ENCODE measurements around the gene BICD1.
"Not testable (repeated sequence)": the region's sequence is repeated elsewhere in the genome, so short reads cannot be mapped to it uniquely, and the experiment has no call there.

The BICD1 gene

DNA sequence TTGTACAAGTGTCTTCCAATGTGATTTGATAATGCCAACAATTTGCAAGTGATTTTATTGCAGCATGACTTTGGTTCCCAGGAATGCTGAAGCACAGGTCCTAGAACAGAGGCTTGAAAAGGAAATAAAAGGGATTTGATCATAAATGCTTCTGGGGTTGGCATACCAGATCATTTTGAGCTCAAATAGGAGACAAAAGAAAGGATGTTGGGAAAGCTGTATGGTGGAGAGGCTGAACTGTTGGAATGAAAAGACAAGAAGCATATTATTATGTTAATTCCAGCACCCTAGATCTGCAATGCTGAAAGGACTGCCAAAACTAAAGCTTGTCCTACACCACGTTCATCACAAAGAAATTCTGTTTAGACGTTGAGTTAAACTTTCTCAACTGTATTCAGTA is 143.1 kb downstream of the BICD1 start:
- DNase-seq = no peak

- DNase-seq = no peak
Measured at GRCh38 chr12:32252199-32253073, 145.8 kb downstream of the BICD1 start.

- no peak for DNase-seq
Measured at GRCh38 chr12:32253154-32253790, 146.6 kb downstream of the BICD1 start.

DNA sequence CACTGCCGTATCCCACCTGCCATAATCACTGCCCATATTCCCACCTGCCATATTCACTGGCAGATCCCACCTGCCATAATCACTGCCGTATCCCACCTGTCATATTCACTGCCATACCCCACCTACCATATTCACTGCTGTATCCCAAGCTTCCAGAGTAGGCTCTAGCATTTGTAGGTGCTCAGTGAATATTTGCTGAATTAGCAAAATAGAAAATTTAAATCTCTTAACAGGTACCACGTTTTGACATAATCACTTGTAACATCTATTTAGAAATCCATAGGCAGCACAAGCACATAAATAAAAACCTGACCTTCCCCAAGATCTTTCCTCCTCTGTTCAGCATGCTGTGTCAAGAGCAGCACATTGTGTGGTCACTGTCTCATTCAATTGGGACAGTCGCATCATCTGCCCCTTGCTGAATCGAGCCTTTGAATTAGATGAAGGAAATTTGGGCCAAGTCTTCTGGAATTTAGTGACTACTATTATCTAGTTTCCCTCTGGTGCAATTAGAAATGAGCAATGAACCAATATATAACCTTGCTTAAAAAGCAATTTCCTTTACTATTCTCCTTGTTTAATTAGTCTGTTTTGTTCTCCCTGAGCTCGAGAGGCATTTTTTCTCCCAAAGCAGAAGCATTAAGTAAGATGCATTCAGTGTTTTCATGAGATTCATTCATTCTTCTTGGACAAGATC is 147.8 kb downstream of the BICD1 start:
- no peak for DNase-seq

DNA sequence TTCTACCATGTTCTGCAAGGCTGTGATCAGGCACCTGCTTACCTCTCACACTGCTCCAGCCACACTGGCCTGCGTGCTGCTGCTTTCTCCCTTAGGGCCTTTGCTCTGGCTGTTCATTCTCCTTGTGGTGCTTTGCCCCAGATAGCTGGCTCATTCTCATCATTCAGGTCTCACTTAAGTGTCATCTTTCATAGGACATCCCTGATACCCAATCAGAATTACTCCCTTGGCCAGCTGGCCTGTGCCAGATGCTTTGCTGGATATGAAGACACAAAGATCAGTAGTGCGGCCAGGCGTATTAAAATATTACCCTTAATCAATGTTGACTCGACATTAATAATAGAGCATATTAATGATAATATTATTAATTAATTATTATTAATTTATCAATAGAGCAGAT is 148.9 kb downstream of the BICD1 start:
- DNase-seq = no peak

DNA sequence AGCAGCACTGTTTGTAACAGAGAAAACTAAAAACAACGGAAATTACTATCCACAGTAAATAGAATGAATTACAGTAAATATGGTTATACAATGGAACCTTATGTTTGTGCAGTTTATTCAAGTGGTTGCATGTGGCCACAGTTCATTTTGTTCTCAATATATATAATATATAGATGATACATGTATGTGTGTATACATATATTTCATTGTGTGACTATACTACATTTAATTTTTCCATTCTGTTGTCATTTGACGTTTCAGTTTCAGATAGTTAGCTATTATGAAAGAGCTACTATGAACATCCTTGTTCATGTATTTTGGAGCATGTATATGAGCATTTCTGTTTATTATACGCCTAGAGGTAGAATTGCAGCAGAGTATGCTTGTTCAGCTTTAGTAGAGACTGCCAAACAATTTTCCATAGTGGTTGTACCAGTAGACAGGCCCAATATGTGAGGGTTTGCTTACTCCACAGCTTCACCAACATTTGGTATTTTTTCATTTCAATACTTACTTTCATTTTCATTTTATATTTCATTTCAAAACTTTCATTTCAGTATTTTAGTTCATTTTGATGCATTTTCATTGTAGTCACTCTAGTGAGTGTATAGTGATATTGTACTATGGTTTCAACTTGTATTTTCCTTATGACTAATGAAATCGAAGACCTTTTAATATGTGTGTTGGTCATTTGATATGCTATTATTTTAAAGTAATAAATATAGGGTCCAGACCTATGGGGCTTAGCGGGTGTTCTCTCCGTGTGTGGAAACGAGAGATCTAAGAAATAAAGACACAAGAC is 151.2 kb downstream of the BICD1 start:
- no peak for DNase-seq

DNA sequence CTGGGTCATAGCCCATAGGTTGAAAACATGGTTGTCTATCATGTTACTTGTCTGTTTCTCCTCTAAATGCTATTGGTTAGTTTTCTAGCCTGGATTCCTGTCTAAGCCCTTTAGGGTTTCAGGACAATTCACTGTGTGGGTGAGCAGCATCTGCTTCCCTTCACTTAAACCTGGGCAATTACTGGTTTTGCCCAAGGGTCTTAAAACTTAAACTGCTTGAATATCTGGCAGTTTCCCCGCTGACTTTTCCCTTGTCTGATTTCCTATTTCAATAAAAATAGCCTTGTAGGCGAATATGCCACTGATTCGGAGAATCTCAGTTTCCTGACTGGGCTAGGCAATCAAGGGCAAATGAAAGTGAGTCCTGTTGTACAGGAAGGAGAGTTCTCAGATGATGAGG is 154.0 kb downstream of the BICD1 start:
- DNase-seq = no peak

DNA sequence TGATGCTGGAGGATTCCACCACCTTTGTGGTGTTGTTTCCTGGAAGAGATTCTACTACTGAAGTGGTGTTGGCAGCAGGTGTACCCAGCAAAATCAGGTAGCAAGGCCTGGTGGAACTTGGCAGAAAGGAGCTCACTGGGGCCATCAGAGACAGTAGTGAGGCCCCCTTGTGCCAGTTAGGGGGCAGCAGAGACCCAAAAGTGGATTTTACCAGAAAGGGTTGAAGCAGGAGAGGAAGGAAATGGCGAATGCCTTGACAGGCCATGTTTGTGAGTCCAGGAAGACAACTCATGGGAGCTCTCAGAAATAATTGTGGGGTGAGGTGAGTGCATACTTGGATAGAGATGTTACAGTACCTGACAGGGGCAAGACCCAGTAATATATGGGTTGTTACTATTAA is 155.0 kb downstream of the BICD1 start:
- no peak for DNase-seq

DNA sequence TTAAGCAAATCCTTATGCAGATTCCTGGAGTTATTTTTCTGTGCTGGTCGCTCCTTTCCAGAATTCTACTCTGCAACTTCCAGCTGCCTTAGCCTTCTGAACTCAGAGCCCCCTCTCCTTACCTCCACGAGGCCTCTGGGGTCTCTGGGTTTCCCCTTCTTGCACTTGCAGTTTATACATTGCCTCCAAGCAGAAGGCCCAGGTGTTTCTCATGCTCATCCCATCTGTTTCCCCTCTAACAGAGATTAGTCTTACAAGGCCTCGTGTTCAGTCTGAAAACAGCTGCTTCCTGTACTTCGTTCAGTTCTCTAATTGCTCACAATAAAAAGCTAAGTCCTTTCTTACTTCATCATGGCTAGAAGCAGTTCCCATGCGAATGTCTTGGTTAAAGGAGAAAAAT is 158.3 kb downstream of the BICD1 start:
- DNase-seq = no peak

- DNase-seq = no peak
Measured at GRCh38 chr12:32265456-32265855, 158.8 kb downstream of the BICD1 start.

DNA sequence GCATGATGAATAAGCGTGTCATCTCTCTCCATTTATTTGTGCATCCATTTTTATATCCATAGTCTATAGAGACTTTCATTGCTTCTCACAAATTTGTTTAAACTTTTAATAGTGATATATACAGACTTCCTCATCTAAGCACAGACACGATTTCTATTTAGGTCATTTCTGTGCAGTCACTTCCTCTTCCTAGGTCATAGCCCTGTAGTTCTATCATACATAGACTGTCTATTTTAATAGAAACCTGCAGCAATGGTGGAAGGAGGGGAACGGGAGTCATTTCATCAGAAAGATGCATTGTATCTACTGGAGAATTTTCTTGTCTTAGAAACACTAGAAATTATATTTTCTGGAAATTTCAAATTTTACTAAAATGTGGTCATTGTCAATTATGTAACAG is 159.3 kb downstream of the BICD1 start:
- no peak for DNase-seq

DNA sequence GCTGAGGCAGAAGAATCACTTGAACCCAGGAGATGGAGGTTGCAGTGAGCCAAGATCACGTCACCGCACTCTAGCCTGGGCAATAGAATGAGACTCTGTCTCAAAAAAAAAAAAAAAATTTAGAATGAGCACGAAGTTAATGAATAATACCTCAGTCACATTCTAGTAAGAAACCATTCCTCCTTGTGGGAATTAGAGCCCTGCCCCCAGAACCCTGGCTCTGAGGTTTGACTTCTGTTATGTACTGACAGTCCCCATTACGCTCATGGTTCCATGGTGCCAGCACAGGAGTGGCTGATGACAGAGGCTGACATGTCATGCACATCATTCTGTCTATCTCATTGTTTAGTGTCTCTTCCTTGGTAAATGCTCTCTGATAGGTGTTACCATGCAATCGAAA is 160.1 kb downstream of the BICD1 start:
- no peak for DNase-seq

DNA sequence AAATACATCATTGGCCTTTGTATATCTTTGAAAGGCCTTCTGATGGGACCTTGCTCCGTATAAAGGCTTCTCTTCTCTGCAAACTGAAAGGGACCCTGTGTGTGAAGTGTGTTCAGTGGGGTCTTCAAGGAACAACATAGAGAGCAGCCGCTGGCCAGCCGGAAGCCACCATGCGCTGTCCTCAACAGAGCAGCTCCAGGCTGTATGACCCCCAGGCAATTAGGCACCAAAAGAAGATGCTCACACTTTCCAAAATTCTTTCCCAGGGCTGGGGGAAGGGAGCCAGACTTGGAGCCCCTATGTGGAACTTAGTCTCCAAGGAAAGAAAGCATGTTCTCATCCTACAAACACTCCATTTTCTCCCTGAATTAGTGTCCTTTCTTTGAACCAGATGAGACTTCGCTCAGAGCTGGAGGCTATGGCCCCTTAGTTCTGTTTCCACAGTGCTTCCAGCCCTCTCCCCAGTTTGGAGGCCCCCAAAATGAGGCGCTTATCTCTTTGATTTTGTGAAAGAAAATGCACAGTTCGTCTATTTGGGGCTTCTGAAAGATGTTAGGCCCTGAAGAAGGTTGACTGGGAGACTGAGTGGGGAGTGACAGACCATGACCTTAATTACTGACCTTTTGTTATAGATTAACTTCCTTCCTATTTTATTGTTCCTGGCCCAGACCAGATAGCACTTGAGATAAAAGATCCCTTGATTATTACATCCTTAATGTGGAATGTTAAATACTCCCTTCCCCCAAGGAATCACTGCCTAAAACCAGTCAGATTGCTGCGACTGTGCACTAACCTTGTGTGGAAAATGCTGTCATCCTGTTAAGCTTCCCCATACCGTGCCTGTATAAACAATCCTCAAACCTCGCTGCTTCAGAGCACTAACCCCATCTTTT is 164.4 kb downstream of the BICD1 start:
- no peak for DNase-seq

GRCh38 chr12:32272465-32272864 is 165.8 kb downstream of the BICD1 start:
- DNase-seq = no peak

DNA sequence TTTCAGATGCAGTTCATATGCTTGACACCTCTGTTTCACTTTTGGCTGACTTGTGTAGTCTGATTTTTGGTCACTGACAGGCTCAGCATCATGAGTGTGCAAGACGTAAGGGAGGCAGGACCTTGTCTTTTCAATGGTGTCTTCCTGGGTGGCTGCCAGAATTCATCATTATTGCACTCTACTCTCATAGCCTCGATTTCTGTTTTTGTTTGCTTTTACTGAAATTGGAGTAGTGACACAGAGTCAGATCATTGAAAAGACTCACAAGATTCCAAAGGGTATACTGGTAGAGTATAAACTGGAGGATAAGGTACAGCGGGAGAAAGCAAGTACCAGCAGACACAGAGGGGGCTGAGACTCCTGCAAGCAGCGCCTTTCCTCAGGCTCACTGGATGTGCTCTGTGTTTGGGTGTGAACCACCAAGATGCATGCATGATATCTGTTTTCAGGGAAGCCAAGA is 166.4 kb downstream of the BICD1 start:
- DNase-seq = no peak

DNA sequence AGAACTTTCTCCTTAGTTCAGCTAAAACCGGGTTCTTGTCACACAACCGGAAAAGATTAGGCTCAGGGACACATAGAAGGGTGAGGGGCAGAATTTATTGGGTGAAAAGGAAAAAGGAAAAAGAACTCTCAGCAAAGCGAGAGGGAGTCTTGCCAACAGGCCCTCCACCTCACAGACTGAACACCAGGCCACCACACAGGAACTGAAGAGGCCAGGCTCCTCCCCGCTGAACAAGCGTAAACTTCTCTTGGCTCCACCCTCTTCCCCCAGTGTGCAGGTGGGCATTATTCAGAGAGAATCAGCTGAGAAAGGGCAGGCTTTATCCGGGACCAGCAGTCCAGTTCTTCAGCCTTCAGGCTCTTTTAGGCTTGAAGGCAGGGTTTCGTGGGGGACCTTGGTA is 167.1 kb downstream of the BICD1 start:
- no peak for DNase-seq

DNA sequence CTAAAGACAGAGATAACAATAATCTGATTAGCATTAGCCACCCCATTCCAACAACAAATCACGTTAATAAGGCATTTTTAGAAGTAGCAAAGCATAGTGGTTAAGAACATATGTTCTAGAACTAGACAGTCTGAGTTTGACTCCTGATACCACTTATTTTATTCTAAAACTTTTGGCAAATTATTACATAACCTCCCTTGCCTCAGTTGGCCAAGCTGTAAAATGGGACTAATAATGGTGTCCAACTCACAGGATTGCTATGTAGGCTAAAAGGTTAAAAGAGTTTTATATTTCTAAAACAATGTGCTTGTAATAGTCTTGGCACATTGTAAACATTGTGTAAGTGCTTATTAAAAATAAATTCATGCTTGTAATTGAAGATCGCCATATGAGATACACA is 168.0 kb downstream of the BICD1 start:
- DNase-seq = no peak

DNA sequence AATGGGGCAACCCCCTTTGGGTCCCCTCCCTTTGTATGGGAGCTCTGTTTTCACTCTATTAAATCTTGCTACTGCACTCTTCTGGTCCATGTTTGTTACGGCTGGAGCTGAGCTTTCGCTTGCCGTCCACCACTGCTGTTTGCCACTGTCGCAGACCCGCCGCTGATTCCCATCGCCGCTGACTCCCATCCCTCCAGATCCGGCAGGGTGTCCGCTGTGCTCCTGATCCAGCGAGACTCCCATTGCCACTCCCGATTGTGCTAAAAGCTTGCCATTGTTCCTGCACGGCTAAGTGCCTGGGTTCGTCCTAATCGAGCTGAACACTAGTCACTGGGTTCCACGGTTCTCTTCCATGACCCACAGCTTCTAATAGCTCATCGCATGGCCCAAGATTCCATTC is 168.9 kb downstream of the BICD1 start:
- DNase-seq = not testable (repeated sequence)

GRCh38 chr12:32277774-32278173 is 171.1 kb downstream of the BICD1 start:
- no peak for DNase-seq

DNA sequence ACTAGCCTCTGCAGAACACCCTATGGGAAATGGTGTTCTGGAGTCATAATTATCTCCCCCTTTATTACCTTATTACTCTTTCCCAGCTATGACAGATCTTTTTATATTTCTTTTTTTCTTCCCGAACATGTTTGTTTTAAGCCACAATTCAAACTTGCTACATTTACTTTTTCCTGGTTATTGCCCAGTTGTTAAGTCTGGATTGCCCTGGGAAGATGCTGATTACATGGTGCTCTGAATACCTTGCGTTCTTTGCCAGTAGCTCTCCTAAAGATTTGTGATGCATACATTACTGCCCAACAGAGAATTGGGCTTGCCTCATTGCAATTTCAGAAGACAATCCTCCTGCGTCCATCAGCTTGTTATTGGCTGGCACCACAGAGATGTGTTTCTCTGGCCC is 174.5 kb downstream of the BICD1 start:
- no peak for DNase-seq

- no peak for DNase-seq
Measured at GRCh38 chr12:32284561-32284960, 177.9 kb downstream of the BICD1 start.

- no peak for DNase-seq
Measured at GRCh38 chr12:32285021-32285420, 178.4 kb downstream of the BICD1 start.

Measured in NCI-H2081 treated with DMSO at 0.1 percent for 48 hours (cell line).